Smooth muscle cell (in vitro differentiated cells): ENCODE measurements around the gene PAXX. TPM values are rescaled to one million over a fixed set of nuclear protein-coding genes. Genes with fewer than 3 reads are reported as not detected.
A peak's percentile ranks its signal among the peaks of the same experiment; 100 is the strongest.

Experiments used
- DNase-seq: peaks from one replicate; lab custom pipeline; 2025; ENCODE audit not compliant: unreplicated experiment; lab: John Stamatoyannopoulos, UW
- H2AFZ ChIP-seq: fragments of 200-600 bp; sonication (generic); 2 replicates; pipeline ENCODE4 v1.6.0; 2016; ENCODE audit warnings: antibody characterized with exemption, low read depth, mild to moderate bottlenecking
- H3F3A ChIP-seq: fragments of 200-600 bp; sonication (generic); 2 replicates; pipeline ENCODE4 v1.6.0; 2017; ENCODE audit warnings: antibody characterized with exemption, low read depth
- H3K27ac ChIP-seq: fragments of 200-600 bp; sonication (generic); 2 replicates; pipeline ENCODE4 v1.5.1; 2016; ENCODE audit warnings: low read depth, mild to moderate bottlenecking
- H3K27me3 ChIP-seq: fragments of 200-600 bp; sonication (generic); 2 replicates; pipeline ENCODE4 v1.6.1; 2016; ENCODE audit warnings: low read depth, mild to moderate bottlenecking
- H3K36me3 ChIP-seq: fragments of 200-600 bp; sonication (generic); 2 replicates; pipeline ENCODE4 v1.5.1; 2016; ENCODE audit warnings: low read depth
- H3K4me1 ChIP-seq: fragments of 200-600 bp; sonication (generic); 2 replicates; pipeline ENCODE4 v1.5.1; 2016; ENCODE audit warnings: low read depth
- H3K4me2 ChIP-seq: fragments of 200-600 bp; sonication (generic); 2 replicates; pipeline ENCODE4 v1.6.0; 2016; ENCODE audit warnings: mild to moderate bottlenecking
- H3K4me3 ChIP-seq: fragments of 200-600 bp; sonication (generic); 2 replicates; pipeline ENCODE4 v1.5.1; 2016; ENCODE audit warnings: mild to moderate bottlenecking
- H3K79me2 ChIP-seq: fragments of 200-600 bp; sonication (generic); 2 replicates; pipeline ENCODE4 v1.6.0; 2016; ENCODE audit warnings: low read depth, mild to moderate bottlenecking
- H3K9ac ChIP-seq: fragments of 200-600 bp; sonication (generic); 2 replicates; pipeline ENCODE4 v1.6.0; 2016; ENCODE audit warnings: low read depth
- H3K9me3 ChIP-seq: fragments of 200-600 bp; sonication (generic); replicated peaks from 2 replicates; pipeline ENCODE4 v1.5.1; 2016; ENCODE audit warnings: low read depth
- H4K20me1 ChIP-seq: fragments of 200-600 bp; sonication (generic); 2 replicates; pipeline ENCODE4 v1.6.0; 2016; ENCODE audit warnings: low read depth
- WGBS: methylation state at CpG from one replicate; pipeline ENCODE4 v1.1.7; 2016; ENCODE audit warnings: low lambda C conversion rate; 5-methylcytosine and 5-hydroxymethylcytosine counted together
- polyA plus RNA-seq: library from polyadenylated mRNA; unstranded; fragments of >200 nt; fragmentation: Nextera tagmentation; extraction: Ambion mirVana; gene quantifications from 2 replicates; pipeline ENCODE4 v1.2.1, GENCODE V29; 2016
- total RNA-seq: library from RNA; depleted of rRNA; stranded (reverse); fragments of >200 nt; gene quantifications from 2 replicates; pipeline ENCODE4 v1.2.3, GENCODE V29; 2014
- TF ChIP-seq, protein P1 (sequence below): fragments of 200-600 bp; sonication (generic); IDR thresholded peaks from 2 replicates; pipeline ENCODE4 v1.5.1; 2017; ENCODE audit warnings: borderline replicate concordance, mild to moderate bottlenecking, antibody characterized with exemption; ENCODE audit not compliant: insufficient read depth, poor library complexity, severe bottlenecking

PAXX gene
- total and polyA plus RNA-seq, 2 experiments from 2014 or later, result 27.4 to 62.0 TPM

- H3K27ac ChIP-seq, result no peak overlapping the region
- 96% methylated on average over 14 of the region's 15 CpGs for WGBS
- no peaks in the 10 kb centered on the region for H4K20me1 ChIP-seq
- H3K79me2 ChIP-seq, result no peaks in the 10 kb centered on the region
- no peak for DNase-seq
- no peaks in the 10 kb centered on the region for H3K4me1 ChIP-seq
- no peaks in the 10 kb centered on the region for H3K27me3 ChIP-seq
- H3K4me3 ChIP-seq, result no peak overlapping the region
- no peaks in the 10 kb centered on the region for H3K9me3 ChIP-seq
- no peak overlapping the region for H3K4me2 ChIP-seq
- H3K36me3 ChIP-seq, result no peaks in the 10 kb centered on the region
- TF ChIP-seq, protein P1, sequence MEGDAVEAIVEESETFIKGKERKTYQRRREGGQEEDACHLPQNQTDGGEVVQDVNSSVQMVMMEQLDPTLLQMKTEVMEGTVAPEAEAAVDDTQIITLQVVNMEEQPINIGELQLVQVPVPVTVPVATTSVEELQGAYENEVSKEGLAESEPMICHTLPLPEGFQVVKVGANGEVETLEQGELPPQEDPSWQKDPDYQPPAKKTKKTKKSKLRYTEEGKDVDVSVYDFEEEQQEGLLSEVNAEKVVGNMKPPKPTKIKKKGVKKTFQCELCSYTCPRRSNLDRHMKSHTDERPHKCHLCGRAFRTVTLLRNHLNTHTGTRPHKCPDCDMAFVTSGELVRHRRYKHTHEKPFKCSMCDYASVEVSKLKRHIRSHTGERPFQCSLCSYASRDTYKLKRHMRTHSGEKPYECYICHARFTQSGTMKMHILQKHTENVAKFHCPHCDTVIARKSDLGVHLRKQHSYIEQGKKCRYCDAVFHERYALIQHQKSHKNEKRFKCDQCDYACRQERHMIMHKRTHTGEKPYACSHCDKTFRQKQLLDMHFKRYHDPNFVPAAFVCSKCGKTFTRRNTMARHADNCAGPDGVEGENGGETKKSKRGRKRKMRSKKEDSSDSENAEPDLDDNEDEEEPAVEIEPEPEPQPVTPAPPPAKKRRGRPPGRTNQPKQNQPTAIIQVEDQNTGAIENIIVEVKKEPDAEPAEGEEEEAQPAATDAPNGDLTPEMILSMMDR, result no peak
- H3F3A ChIP-seq, result no peaks in the 10 kb centered on the region
- H2AFZ ChIP-seq, result no peak overlapping the region
- no peak overlapping the region for H3K9ac ChIP-seq
Measured at GRCh38 chr9:136960938-136961275, 31.3 kb upstream of the PAXX start.

DNA sequence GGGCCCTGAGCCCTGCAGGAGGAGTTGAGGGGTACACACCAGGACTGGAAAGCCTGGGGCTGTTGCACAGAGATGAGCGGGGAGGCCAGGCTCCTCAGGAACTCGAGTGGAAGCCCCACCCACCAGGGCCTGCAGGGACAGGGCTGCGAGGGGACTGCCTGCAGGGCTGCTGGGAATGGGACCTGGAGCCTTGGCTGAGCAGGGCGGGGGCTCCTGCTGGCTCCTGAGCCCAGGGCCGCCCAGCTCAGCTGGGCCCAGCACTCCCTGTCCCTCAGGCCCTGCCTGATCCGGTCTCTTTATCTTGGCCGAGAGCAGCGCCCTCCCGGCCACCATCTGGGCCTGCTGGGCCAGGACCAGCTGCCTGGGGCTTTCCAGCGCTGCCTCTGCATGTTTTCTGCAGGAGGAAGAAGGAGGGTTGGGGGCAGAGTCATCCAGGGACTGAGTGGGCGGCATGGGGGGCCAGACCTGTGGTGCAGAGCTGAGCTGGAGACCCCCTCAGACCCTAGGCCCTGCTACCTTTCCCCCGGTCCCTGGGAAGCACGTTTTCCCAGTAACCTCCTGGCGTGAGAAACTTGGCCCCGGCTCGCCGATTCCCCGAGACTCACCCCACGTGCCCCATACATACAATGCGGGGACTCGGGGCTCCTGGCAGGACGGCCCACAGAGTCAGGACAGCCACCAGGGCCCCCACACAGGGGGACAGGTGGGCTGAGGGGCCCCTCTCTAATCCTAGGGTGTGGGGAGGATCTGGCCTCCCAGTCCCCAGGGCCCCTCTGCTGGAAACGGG, 30.8 kb upstream of the PAXX start:
- no peaks in the 10 kb centered on the region for H3K79me2 ChIP-seq
- TF ChIP-seq, protein P1, result no peak
- H4K20me1 ChIP-seq, result no peaks in the 10 kb centered on the region
- H3K4me1 ChIP-seq, result no peaks in the 10 kb centered on the region
- H3K27ac ChIP-seq, result no peak overlapping the region
- H3K9me3 ChIP-seq, result no peaks in the 10 kb centered on the region
- WGBS, result 73% methylated on average over 22 of the region's 23 CpGs
- DNase-seq, result no peak
- H3F3A ChIP-seq, result no peaks in the 10 kb centered on the region
- H3K27me3 ChIP-seq, result no peaks in the 10 kb centered on the region
- H3K9ac ChIP-seq, result no peak overlapping the region
- no peak overlapping the region for H2AFZ ChIP-seq
- H3K4me3 ChIP-seq, result no peak overlapping the region
- no peaks in the 10 kb centered on the region for H3K36me3 ChIP-seq
- H3K4me2 ChIP-seq, result no peak overlapping the region

GRCh38 chr9:136962163-136962562, 30.1 kb upstream of the PAXX start:
- H3K4me1 ChIP-seq, result no peaks in the 10 kb centered on the region
- H3K9me3 ChIP-seq, result no peaks in the 10 kb centered on the region
- H3K4me3 ChIP-seq, result no peak overlapping the region
- no peaks in the 10 kb centered on the region for H4K20me1 ChIP-seq
- whole genome bisulfite sequencing, result 98% methylated on average over 9 of the region's 9 CpGs
- no peak overlapping the region for H2AFZ ChIP-seq
- H3K4me2 ChIP-seq, result no peak overlapping the region
- H3K27ac ChIP-seq, result no peak overlapping the region
- H3K9ac ChIP-seq, result no peak overlapping the region
- H3K79me2 ChIP-seq, result no peaks in the 10 kb centered on the region
- H3K36me3 ChIP-seq, result no peaks in the 10 kb centered on the region
- DNase-seq, result no peak
- no peaks in the 10 kb centered on the region for H3K27me3 ChIP-seq
- no peaks in the 10 kb centered on the region for H3F3A ChIP-seq
- TF ChIP-seq, protein P1, result no peak

DNA sequence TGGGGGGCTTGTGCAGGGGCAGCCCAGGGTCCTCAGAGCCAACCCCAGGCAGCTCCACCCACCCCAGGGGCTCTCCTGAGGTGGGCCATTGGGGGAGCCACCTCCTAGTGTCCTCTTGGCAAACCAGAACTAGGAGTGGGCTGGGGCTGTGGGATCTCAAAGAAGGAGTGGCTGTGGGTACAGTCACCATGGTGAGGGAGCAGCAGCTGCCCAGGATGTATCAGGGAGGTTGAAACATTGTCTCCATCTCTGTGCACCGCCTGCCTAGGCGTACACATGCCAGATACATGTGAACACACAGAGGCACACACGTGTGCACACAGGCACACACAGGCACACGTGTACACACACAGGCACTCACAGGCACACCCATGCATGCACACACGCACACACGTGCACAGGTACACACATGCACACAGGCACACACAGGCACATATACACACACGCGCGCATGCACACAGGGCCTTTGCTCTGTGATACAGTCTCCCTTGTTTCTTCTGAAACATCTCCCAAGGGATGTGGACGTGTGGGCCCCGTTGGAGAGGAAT, 29.4 kb upstream of the PAXX start:
- no peak overlapping the region for H3K9ac ChIP-seq
- H3F3A ChIP-seq, result no peaks in the 10 kb centered on the region
- TF ChIP-seq, protein P1, result no peak
- no peaks in the 10 kb centered on the region for H3K27me3 ChIP-seq
- H3K36me3 ChIP-seq, result no peaks in the 10 kb centered on the region
- peak overlapping the region; percentile 59 for H3K4me2 ChIP-seq
- H3K9me3 ChIP-seq, result no peaks in the 10 kb centered on the region
- 78% methylated on average over 11 of the region's 11 CpGs for WGBS
- no peak overlapping the region for H3K4me3 ChIP-seq
- H2AFZ ChIP-seq, result no peak overlapping the region
- H3K4me1 ChIP-seq, result no peaks in the 10 kb centered on the region
- no peak for DNase-seq
- no peak overlapping the region for H3K27ac ChIP-seq
- no peaks in the 10 kb centered on the region for H3K79me2 ChIP-seq
- no peaks in the 10 kb centered on the region for H4K20me1 ChIP-seq
